ENCODE measurements around the gene LRCH4. TPM values are rescaled to one million over a fixed set of nuclear protein-coding genes. Genes with fewer than 3 reads are reported as not detected.
A peak's percentile ranks its signal among the peaks of the same experiment; 100 is the strongest.

LRCH4 gene
- total and polyA plus RNA-seq, 9 of the 15 experiments (the other 6 are each of a cell fraction or from before 2014, with no cell fraction given): 0.06 to 63.3 (median 15.0) TPM

DNA sequence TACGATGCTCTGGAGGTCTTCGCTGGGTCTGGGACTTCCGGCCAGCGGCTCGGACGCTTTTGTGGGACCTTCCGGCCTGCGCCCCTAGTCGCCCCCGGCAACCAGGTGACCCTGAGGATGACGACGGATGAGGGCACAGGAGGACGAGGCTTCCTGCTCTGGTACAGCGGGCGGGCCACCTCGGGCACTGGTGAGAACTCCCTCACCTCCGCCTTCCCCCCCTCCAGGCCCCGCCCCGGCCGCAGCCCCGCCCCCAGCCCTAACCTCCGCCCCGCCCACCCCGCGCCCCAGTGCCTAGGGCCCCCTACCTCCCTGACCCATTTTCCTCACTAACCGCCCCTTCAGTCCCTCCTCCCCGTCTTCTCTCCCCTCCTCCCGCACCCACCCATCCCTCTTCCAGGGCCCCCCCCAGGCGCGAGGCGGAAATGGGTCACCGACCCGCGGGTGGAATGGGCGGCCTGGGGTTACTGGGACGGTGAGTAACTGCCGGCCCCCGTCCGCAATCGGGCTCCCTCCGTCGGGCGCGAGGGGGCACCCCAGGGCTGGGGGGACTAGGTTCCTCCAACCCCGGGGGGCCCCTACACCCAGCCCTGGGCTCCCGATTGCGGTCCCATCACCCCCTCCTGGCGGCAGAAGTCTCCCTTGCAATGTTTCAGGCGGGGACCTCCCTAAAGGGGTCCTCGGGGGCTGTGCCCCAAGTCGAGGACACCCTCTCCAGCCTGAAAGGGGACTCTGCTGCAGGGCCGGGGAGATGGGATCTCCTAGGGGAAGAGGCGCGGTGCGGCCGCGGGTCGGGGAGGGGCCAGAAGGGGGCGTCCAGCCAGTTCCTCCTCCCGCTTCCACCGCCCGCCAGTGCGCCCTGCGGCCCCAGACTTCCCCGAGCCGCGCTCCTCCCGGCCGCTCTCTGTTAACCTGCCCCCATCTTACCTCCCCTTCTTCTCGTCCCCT, 18.4 kb upstream of the LRCH4 start (continued):
- TF ChIP-seq PHF21A (IDR thresholded peaks at IDR 0.05; ENCODE audit: borderline replicate concordance, low read depth) (peak; percentile 100), GATA2 (CRISPR knock-in tag; IDR thresholded peaks at IDR 0.05) (peak; percentile 78), CCAR2 (IDR thresholded peaks at IDR 0.05; ENCODE audit: low read depth, low read length) (no peak), ZFP1 (CRISPR knock-in tag; IDR thresholded peaks at IDR 0.05) (no peak), PCBP1 (IDR thresholded peaks at IDR 0.05; ENCODE audit: low read depth, low read length, poor library complexity, severe bottlenecking) (peak; percentile 46), RBM25 (IDR thresholded peaks at IDR 0.05; ENCODE audit: low read depth, low read length, severe bottlenecking) (no peak), FOSL1 (tag; conservative IDR thresholded peaks at IDR 0.05) (0 out of 2 replicates have a peak, but pooled peaks have one; percentile 47), ZNF551 (CRISPR knock-in tag; IDR thresholded peaks at IDR 0.05) (no peak), JUND (IDR thresholded peaks at IDR 0.05; ENCODE audit: borderline replicate concordance, low read depth, low read length) (peak; percentile 34; the same call in 1 of the 2 replicates), JUND (tag; IDR thresholded peaks at IDR 0.05; ENCODE audit: borderline replicate concordance, low read depth, low read length) (no peak; the same call in 2 of the 3 replicates), HNRNPLL (IDR thresholded peaks at IDR 0.05; ENCODE audit: low read depth, low read length, poor library complexity, severe bottlenecking) (peak; percentile 47), TCF7L2 (IDR thresholded peaks at IDR 0.05; ENCODE audit: low read depth, low read length) (no peak), ZNF778 (CRISPR knock-in tag; IDR thresholded peaks at IDR 0.05) (no peak), ZNF212 (CRISPR knock-in tag; IDR thresholded peaks at IDR 0.05) (no peak), POU5F1 (IDR thresholded peaks at IDR 0.05; ENCODE audit: borderline replicate concordance, low read depth, low read length, partially characterized antibody) (no peak)
- TF ChIP-seq, protein P1, sequence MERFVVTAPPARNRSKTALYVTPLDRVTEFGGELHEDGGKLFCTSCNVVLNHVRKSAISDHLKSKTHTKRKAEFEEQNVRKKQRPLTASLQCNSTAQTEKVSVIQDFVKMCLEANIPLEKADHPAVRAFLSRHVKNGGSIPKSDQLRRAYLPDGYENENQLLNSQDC (CRISPR knock-in tag; IDR thresholded peaks at IDR 0.05): no peak
- TF ChIP-seq, protein P2, sequence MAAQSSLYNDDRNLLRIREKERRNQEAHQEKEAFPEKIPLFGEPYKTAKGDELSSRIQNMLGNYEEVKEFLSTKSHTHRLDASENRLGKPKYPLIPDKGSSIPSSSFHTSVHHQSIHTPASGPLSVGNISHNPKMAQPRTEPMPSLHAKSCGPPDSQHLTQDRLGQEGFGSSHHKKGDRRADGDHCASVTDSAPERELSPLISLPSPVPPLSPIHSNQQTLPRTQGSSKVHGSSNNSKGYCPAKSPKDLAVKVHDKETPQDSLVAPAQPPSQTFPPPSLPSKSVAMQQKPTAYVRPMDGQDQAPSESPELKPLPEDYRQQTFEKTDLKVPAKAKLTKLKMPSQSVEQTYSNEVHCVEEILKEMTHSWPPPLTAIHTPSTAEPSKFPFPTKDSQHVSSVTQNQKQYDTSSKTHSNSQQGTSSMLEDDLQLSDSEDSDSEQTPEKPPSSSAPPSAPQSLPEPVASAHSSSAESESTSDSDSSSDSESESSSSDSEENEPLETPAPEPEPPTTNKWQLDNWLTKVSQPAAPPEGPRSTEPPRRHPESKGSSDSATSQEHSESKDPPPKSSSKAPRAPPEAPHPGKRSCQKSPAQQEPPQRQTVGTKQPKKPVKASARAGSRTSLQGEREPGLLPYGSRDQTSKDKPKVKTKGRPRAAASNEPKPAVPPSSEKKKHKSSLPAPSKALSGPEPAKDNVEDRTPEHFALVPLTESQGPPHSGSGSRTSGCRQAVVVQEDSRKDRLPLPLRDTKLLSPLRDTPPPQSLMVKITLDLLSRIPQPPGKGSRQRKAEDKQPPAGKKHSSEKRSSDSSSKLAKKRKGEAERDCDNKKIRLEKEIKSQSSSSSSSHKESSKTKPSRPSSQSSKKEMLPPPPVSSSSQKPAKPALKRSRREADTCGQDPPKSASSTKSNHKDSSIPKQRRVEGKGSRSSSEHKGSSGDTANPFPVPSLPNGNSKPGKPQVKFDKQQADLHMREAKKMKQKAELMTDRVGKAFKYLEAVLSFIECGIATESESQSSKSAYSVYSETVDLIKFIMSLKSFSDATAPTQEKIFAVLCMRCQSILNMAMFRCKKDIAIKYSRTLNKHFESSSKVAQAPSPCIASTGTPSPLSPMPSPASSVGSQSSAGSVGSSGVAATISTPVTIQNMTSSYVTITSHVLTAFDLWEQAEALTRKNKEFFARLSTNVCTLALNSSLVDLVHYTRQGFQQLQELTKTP (IDR thresholded peaks at IDR 0.05; ENCODE audit: low read depth in 1 of 2, partially characterized antibody in 2 of 2): peak in 1 of 2 experiments; percentile 56
- TF ChIP-seq, protein P3, sequence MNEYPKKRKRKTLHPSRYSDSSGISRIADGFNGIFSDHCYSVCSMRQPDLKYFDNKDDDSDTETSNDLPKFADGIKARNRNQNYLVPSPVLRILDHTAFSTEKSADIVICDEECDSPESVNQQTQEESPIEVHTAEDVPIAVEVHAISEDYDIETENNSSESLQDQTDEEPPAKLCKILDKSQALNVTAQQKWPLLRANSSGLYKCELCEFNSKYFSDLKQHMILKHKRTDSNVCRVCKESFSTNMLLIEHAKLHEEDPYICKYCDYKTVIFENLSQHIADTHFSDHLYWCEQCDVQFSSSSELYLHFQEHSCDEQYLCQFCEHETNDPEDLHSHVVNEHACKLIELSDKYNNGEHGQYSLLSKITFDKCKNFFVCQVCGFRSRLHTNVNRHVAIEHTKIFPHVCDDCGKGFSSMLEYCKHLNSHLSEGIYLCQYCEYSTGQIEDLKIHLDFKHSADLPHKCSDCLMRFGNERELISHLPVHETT (CRISPR knock-in tag; conservative IDR thresholded peaks at IDR 0.05 in 1 of 2, IDR thresholded peaks at IDR 0.05 in 1 of 2): no peak
- TF ChIP-seq, protein P4, sequence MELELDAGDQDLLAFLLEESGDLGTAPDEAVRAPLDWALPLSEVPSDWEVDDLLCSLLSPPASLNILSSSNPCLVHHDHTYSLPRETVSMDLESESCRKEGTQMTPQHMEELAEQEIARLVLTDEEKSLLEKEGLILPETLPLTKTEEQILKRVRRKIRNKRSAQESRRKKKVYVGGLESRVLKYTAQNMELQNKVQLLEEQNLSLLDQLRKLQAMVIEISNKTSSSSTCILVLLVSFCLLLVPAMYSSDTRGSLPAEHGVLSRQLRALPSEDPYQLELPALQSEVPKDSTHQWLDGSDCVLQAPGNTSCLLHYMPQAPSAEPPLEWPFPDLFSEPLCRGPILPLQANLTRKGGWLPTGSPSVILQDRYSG (tag; conservative IDR thresholded peaks at IDR 0.05; ENCODE audit: low read depth): no peak

All from K562 (cell line).